Kidney (tissue), 14 donors: ENCODE measurements around the gene HIBADH. TPM values are rescaled to one million over a fixed set of nuclear protein-coding genes. Genes with fewer than 3 reads are reported as not detected.
A peak's percentile ranks its signal among the peaks of the same experiment; 100 is the strongest.

Experiments used
- DNase-seq, 5 donors: peaks; one replicate each; pipeline ENCODE4 v3.0.0-alpha.2; 2013 to 2020
- FAIRE-seq: peaks from 2 replicates; lab custom pipeline; 2012; peaks lifted over from hg19 to GRCh38; lab: Jason Lieb, UNC
- H3K27ac ChIP-seq, 2 donors: one replicate each; pipeline ENCODE4 v1.7.0; 2013; ENCODE audit warnings: low read depth in 2 of 2, low read length in 2 of 2, inconsistent platforms in 1 of 2
- H3K27me3 ChIP-seq: one replicate; pipeline ENCODE4 v1.7.1; 2013; ENCODE audit warnings: low read length, inconsistent platforms; ENCODE audit not compliant: control insufficient read depth, insufficient read depth
- H3K36me3 ChIP-seq, 3 donors: one replicate each; pipeline versions ENCODE4 v1.7.0 to v1.7.1; 2013; ENCODE audit warnings: low read length in 3 of 3, control low read depth in 1 of 3, inconsistent platforms in 1 of 3; ENCODE audit not compliant: insufficient read depth in 3 of 3, control insufficient read depth in 2 of 3
- H3K4me1 ChIP-seq, 3 donors: one replicate each; pipeline versions ENCODE4 v1.7.0 to v1.7.1; 2013; ENCODE audit warnings: low read length in 3 of 3, inconsistent platforms in 1 of 3, low read depth in 1 of 3; ENCODE audit not compliant: control insufficient read depth in 2 of 3, insufficient read depth in 2 of 3
- H3K4me3 ChIP-seq, 3 donors: one replicate each; pipeline versions ENCODE4 v1.7.0 to v1.8.1; 2013; ENCODE audit warnings: low read length in 3 of 3, control low read depth in 1 of 3, inconsistent platforms in 1 of 3
- H3K9ac ChIP-seq, 3 donors: one replicate each; pipeline versions ENCODE4 v1.7.0 to v1.7.1; 2013; ENCODE audit warnings: low read length in 3 of 3, control low read depth in 1 of 3, inconsistent platforms in 1 of 3
- H3K9me3 ChIP-seq, 3 donors: one replicate each; pipeline versions ENCODE4 v1.7.0 to v1.7.1; 2013; ENCODE audit warnings: low read length in 3 of 3, control low read depth in 1 of 3, inconsistent platforms in 1 of 3; ENCODE audit not compliant: control insufficient read depth in 2 of 3, insufficient read depth in 1 of 3
- CTCF ChIP-seq: IDR thresholded peaks from 3 replicates; pipeline ENCODE4 v1.5.1; 2012; ENCODE audit warnings: mild to moderate bottlenecking, moderate library complexity, borderline replicate concordance; ENCODE audit not compliant: insufficient read depth; ENCODE audit errors: extremely low read depth
- intact Hi-C: fragments of 100-400 bp; cut with DNase I; formaldehyde crosslinking; loops from one replicate; pipeline ENCODE4 v1.11.1; 2022
- polyA plus RNA-seq: library from polyadenylated mRNA; stranded (reverse); fragments of 350-450 nt; fragmentation: Illumina TruSeq; extraction: RNeasy Lipid Tissue Mini Kit (QIAGEN cat#74804); gene quantifications from one replicate; pipeline ENCODE4 v1.2.3, GENCODE V29; 2014; ENCODE audit warnings: low read depth, low replicate concordance; ENCODE audit not compliant: insufficient read depth
- total RNA-seq: library from RNA; stranded (reverse); fragmentation: NEBNext Ultra II Directional; extraction: Animal tissue kit (Norgen Biotek cat#: 25700); gene quantifications from one replicate; pipeline ENCODE4 v1.2.1, GENCODE V29; 2021
- donor health status: control.
- donor health status: control.
- donor health status: control.
- donor health status: control.
- donor health status: control.
- donor health status: DM: yes; HTN: yes; CAD: no.
- donor health status: Normal renal cell carcinoma (clear cell type).

HIBADH gene
- total and polyA plus RNA-seq, 2 donors from 2014 or later = 42.6 to 160 TPM

DNA sequence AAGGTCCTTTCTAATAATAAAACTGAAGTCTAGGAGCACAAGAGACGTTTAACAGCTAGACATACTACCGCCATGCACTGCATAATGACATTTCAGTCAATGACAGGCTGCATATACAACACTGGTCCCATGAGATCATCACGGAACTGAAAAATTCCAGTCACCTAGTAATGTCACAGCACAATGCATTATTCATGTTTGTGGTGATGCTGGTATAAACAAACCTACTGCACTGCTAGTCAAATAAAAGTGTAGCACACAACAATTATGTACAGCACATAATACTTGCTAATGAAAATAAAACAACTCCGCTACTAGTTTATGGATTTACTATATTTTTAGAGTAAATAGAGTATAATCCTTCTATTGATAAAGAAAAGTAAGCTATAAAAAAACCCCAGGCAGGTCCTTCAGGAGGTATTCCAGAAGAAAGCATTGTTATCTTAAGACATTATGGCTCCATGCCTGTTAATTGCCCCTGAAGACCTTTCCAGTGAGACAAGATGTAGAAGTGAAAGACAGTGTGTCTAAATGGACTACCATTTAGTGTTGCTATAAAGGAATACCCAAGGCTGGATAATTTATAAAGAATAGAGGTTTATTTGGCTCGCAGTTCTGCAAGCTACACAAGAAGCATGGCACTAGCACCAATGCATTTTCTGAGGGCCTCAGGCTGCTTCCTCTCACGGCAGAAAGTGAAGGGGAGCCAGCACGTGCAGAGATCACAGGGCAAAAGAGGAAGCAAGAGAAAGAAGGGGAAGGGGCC lies 47.1 kb downstream of the HIBADH start:
- H3K9me3 ChIP-seq = peaks cover 6 to 12% (median 7%) of the 10 kb centered on the region in 3 donors
- no peak overlapping the region for H3K4me3 ChIP-seq
- H3K9ac ChIP-seq = no peak overlapping the region
- intact Hi-C loops = no loop called here
- no peak overlapping the region for H3K27ac ChIP-seq
- no peaks in the 10 kb centered on the region for H3K27me3 ChIP-seq
- TF ChIP-seq CTCF = no peak
- FAIRE-seq (no peak), DNase-seq (no peak)
- no peaks in the 10 kb centered on the region for H3K4me1 ChIP-seq
- H3K36me3 ChIP-seq = peaks cover 0 to 7% (median 0%) of the 10 kb centered on the region in 3 donors

DNA sequence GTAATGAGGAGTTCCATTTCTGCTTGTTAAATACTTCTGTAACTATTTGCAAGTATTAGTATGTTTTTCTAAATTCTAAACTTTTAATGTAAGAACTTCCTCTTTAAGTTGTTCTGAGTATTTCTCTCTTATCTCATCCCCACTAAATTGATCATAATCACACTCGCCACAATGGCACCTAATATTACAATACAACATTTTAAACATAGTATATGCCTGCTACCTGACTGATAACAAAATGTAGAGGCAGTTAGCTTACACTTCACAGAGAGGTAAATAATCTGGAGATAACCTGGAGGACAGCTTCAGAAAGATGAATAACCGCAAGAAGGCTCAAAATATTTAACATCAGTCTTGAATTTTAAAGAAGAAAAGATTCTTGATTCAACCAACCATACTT lies 48.6 kb downstream of the HIBADH start:
- Histone ChIP-seq H3K4me3 (no peak overlapping the region), H3K4me1 (no peaks in the 10 kb centered on the region), H3K27ac (no peak overlapping the region), H3K27me3 (no peaks in the 10 kb centered on the region), H3K9ac (no peak overlapping the region), H3K9me3 (peaks cover 0 to 1% (median 0%) of the 10 kb centered on the region in 3 donors), H3K36me3 (peaks cover 0 to 7% (median 0%) of the 10 kb centered on the region in 3 donors)
- TF ChIP-seq CTCF = no peak
- no peak for DNase-seq
- intact Hi-C loops = no loop called here
- FAIRE-seq = no peak

GRCh38 chr7:27611059-27611458 lies 51.6 kb downstream of the HIBADH start:
- Histone ChIP-seq H3K27me3 (no peaks in the 10 kb centered on the region), H3K9ac (no peak overlapping the region), H3K4me3 (no peak overlapping the region), H3K4me1 (no peaks in the 10 kb centered on the region), H3K27ac (no peak overlapping the region), H3K36me3 (peaks cover 0 to 3% (median 0%) of the 10 kb centered on the region in 3 donors), H3K9me3 (no peaks in the 10 kb centered on the region)
- FAIRE-seq = no peak
- intact Hi-C loops = no loop called here
- peak in 3 of 5 donors; percentile 35 to 50 (median 46) for DNase-seq
- TF ChIP-seq CTCF = no peak
